Prostate gland (tissue), 2 donors: ENCODE measurements around the gene EIF4G3. TPM values are rescaled to one million over a fixed set of nuclear protein-coding genes. Genes with fewer than 3 reads are reported as not detected.

Experiments
- DNase-seq: peaks from one replicate; pipeline ENCODE4 v3.0.0-alpha.2; 2019; ENCODE audit warnings: low spot score
- H3K27ac ChIP-seq, 2 donors: fragments of 200-600 bp; sonication (generic); 2 replicates each; pipeline ENCODE4 v1.5.1; 2017 to 2019
- H3K27me3 ChIP-seq: fragments of 200-600 bp; sonication (generic); replicated peaks from 2 replicates; pipeline ENCODE4 v1.5.1; 2019; ENCODE audit not compliant: insufficient read depth
- H3K36me3 ChIP-seq, 2 donors: fragments of 200-600 bp; sonication (generic); 1 replicate in 1 of 2; 2 replicates in 1 of 2; pipeline versions ENCODE4 v1.5.1 to v1.8.1; 2017 to 2019
- H3K4me1 ChIP-seq: fragments of 200-600 bp; sonication (generic); replicated peaks from 2 replicates; pipeline ENCODE4 v1.5.1; 2019
- H3K4me3 ChIP-seq, 2 donors: fragments of 200-600 bp; sonication (generic); 2 replicates each; pipeline ENCODE4 v1.5.1; 2017 to 2019
- H3K9me3 ChIP-seq: fragments of 200-600 bp; sonication (generic); 2 replicates; pipeline ENCODE4 v1.5.1; 2017
- POLR2A ChIP-seq: fragments of 450-650 bp; IDR thresholded peaks from one replicate; pipeline ENCODE4 v1.6.1; 2016; ENCODE audit warnings: antibody characterized with exemption, mild to moderate bottlenecking
- POLR2AphosphoS5 ChIP-seq: sonication (generic); formaldehyde crosslinking; IDR thresholded peaks from one replicate; pipeline ENCODE4 v1.6.1; 2017; ENCODE audit warnings: antibody characterized with exemption
- WGBS: methylation state at CpG from one replicate; pipeline ENCODE4 v1.1.5; 2018; 5-methylcytosine and 5-hydroxymethylcytosine counted together
- intact Hi-C: fragments of 100-400 bp; cut with DNase I; formaldehyde crosslinking; loops from one replicate; pipeline ENCODE4 v1.14.2; 2022
- total RNA-seq, 2 donors: library from RNA; depleted of rRNA; stranded (reverse); fragments of >200 nt; gene quantifications; one replicate each; pipeline ENCODE4 v1.1.0, GENCODE V29; 2016
- TF ChIP-seq, protein P1 (sequence below), 4 experiments: fragments of 200-600 bp in 2 of 4; fragments of 450-650 bp in 2 of 4; sonication (generic) in 2 of 4; IDR thresholded peaks; 1 replicate in 3 of 4; 2 replicates in 1 of 4; pipeline ENCODE4 v1.5.1; 2016 to 2019; ENCODE audit warnings: antibody characterized with exemption in 4 of 4, mild to moderate bottlenecking in 2 of 4, moderate library complexity in 2 of 4

EIF4G3 gene
- total RNA-seq, 2 donors from 2014 or later, result 28.3 to 81.1 TPM

DNA sequence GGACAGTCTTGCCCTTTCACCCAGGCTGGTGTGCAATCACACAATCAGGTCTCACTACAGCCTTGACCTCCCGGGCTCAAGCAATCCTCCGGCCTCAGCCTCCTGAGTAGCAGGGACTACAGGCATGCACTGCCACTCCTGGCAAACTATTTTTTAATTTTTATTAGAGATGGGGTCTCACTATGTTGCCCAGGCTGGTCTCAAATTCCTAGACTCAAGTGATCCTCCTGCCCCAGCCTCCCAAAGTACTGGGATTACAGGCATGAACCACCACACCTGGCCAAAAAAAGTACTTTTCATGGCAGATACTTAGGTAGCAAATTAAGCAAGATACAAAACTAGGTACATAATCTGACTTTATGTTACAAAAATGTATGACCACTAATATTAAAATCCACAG, 8.3 kb downstream of the EIF4G3 start:
- Histone ChIP-seq H3K27me3 (no peaks in the 10 kb centered on the region), H3K9me3 (no peaks in the 10 kb centered on the region), H3K36me3 (no peaks in the 10 kb centered on the region), H3K4me1 (no peaks in the 10 kb centered on the region), H3K27ac (no peak overlapping the region), H3K4me3 (no peak overlapping the region)
- no peak for DNase-seq
- TF ChIP-seq POLR2AphosphoS5, result no peak
- intact Hi-C loops, result no loop called here
- WGBS, result 98% methylated on average over 2 of the region's 2 CpGs

DNA sequence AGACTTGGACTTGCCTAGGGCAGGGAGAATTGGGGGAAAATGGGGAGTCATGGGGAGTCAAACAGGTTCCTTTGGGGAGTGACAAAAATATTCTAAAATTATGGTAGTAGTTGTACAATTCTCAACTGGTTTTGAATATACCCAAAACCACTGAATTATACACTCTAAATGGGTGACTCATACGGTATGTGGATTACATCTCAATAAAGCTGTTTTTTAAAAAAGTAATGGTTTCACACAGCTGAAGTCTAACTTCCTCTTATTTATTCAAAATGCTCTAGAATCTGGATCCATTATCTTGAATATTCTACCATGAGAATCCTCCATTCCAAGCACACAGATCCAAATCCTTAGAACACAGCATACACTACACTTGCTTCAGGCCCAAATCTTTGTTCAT, 11.1 kb downstream of the EIF4G3 start:
- DNase-seq, result no peak
- Histone ChIP-seq H3K4me1 (no peaks in the 10 kb centered on the region), H3K27me3 (no peaks in the 10 kb centered on the region), H3K4me3 (no peak overlapping the region), H3K27ac (no peak overlapping the region), H3K9me3 (no peaks in the 10 kb centered on the region), H3K36me3 (no peaks in the 10 kb centered on the region)
- intact Hi-C loops, result no loop called here
- 94% methylated on average over 1 of the region's 1 CpG for WGBS
- TF ChIP-seq POLR2AphosphoS5 (no peak), POLR2A (no peak)
- TF ChIP-seq, protein P1, sequence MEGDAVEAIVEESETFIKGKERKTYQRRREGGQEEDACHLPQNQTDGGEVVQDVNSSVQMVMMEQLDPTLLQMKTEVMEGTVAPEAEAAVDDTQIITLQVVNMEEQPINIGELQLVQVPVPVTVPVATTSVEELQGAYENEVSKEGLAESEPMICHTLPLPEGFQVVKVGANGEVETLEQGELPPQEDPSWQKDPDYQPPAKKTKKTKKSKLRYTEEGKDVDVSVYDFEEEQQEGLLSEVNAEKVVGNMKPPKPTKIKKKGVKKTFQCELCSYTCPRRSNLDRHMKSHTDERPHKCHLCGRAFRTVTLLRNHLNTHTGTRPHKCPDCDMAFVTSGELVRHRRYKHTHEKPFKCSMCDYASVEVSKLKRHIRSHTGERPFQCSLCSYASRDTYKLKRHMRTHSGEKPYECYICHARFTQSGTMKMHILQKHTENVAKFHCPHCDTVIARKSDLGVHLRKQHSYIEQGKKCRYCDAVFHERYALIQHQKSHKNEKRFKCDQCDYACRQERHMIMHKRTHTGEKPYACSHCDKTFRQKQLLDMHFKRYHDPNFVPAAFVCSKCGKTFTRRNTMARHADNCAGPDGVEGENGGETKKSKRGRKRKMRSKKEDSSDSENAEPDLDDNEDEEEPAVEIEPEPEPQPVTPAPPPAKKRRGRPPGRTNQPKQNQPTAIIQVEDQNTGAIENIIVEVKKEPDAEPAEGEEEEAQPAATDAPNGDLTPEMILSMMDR (IDR thresholded peaks at IDR 0.05), result no peak

DNA sequence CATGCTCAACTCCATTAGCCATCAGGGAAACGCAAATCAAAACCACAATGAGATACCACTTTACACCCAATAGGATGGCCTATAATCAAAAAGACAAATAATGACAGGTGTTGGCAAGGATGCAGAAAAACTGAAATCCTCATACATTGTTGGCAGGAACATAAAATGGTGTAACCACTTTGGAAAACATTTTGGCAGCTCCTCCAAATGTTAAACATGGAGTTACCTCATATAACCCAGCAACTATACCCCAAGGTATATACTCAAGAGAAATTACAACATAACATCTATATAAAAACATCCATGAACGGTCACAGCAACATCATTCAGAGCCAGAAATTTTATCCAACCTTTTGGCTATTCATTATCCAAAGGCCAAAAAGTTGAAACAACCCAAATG, 11.6 kb downstream of the EIF4G3 start:
- H3K9me3 ChIP-seq, result no peaks in the 10 kb centered on the region
- no peaks in the 10 kb centered on the region for H3K27me3 ChIP-seq
- no peak for TF ChIP-seq POLR2A
- TF ChIP-seq POLR2AphosphoS5, result no peak
- TF ChIP-seq, protein P1 (IDR thresholded peaks at IDR 0.05), result no peak
- H3K4me3 ChIP-seq, result no peak overlapping the region
- no peak overlapping the region for H3K27ac ChIP-seq
- 77% methylated on average over 2 of the region's 2 CpGs for WGBS
- intact Hi-C loops, result no loop called here
- no peak for DNase-seq
- no peaks in the 10 kb centered on the region for H3K36me3 ChIP-seq
- H3K4me1 ChIP-seq, result no peaks in the 10 kb centered on the region

DNA sequence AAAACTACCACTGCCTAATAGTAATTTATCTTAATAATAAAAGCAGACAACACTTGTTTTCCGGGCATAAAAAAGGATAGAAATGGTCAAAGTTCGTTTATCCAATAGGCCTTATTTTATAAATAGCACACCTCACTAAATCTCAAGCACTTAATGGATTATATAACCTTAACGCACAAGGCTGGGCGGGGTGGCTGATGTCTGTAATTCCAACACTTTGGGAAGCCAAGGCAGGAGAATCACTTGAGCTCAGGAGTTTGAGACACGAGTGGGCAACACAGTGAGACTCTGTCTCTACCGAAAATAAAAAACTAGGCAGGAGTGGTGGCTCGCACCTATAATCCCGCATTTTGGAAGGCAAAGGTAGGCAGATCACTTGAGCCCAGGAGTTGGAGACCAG, 12.4 kb downstream of the EIF4G3 start:
- Histone ChIP-seq H3K4me3 (no peak overlapping the region), H3K9me3 (no peaks in the 10 kb centered on the region), H3K27me3 (no peaks in the 10 kb centered on the region), H3K27ac (no peak overlapping the region), H3K4me1 (no peaks in the 10 kb centered on the region), H3K36me3 (no peaks in the 10 kb centered on the region)
- TF ChIP-seq, protein P1 (IDR thresholded peaks at IDR 0.05), result no peak
- TF ChIP-seq POLR2A (no peak), POLR2AphosphoS5 (no peak)
- DNase-seq, result no peak
- intact Hi-C loops, result no loop called here
- 95% methylated on average over 8 of the region's 8 CpGs for WGBS

DNA sequence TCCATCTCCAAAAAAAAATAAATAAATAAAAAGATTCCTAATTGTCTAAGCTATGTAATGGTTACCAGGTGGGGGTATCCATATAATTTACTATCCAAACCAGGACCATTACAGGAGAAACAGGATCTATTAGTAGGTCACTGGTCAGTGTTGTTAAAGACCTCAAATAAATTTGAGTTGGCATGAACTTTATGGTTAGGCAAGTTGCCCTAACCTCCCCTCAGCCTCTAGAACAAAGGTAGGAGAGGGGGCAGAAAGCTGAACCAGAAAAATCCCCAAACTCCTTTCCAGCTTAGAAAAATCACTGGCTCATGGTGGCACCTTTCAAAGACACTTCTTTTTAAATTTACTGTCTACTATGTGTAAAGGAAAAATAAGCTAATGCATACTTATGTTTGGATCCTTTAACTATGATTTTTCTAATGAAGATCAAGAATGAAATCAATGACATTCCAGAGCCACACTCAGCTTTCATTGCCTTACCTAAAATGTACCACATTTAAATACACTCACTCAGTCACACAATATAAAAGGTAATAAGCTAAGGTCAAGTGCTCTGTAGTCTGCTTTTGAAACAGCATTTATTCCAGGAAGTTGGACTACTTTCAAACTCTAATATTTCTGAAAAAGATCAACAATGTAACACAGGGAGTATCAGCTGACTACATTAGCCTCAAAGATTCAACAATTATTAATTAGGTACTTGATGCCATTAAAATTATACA, 13.8 kb downstream of the EIF4G3 start:
- H3K4me1 ChIP-seq, result no peaks in the 10 kb centered on the region
- H3K36me3 ChIP-seq, result no peaks in the 10 kb centered on the region
- no peaks in the 10 kb centered on the region for H3K9me3 ChIP-seq
- H3K27ac ChIP-seq, result no peak overlapping the region
- H3K27me3 ChIP-seq, result no peaks in the 10 kb centered on the region
- DNase-seq, result no peak
- intact Hi-C loops, result no loop called here
- TF ChIP-seq, protein P1 (IDR thresholded peaks at IDR 0.05), result no peak
- TF ChIP-seq POLR2A, result no peak
- TF ChIP-seq POLR2AphosphoS5, result no peak
- no peak overlapping the region for H3K4me3 ChIP-seq
